Brain microvascular endothelial cell (primary cell): ENCODE data around the gene VDR.

ENCODE experiments used
- DNase-seq: peaks from one replicate; pipeline ENCODE4 v3.0.0-alpha.2; 2020
- H3K27ac ChIP-seq: fragments of 250-450 bp; sonication (Bioruptor Pico); 2 replicates; pipeline ENCODE4 v1.5.1; 2020; ENCODE audit warnings: mild to moderate bottlenecking, moderate library complexity
- H3K27me3 ChIP-seq: fragments of 250-450 bp; sonication (Bioruptor Pico); replicated peaks from 2 replicates; pipeline ENCODE4 v1.5.1; 2020; ENCODE audit warnings: mild to moderate bottlenecking
- H3K36me3 ChIP-seq: fragments of 250-450 bp; sonication (Bioruptor Pico); replicated peaks from 2 replicates; pipeline ENCODE4 v1.5.1; 2020; ENCODE audit warnings: mild to moderate bottlenecking
- H3K4me3 ChIP-seq: 2 replicates; pipeline ENCODE4 v1.5.1; 2011; ENCODE audit warnings: low read depth, mild to moderate bottlenecking, control low read depth, low read length, moderate library complexity
- in situ Hi-C: cut with HindIII; loops from 2 replicates; pipeline ENCODE4 v1.10.0; 2017; ENCODE audit warnings: low sequenced_read_pairs, low pct_ligation_motif_present
- TF ChIP-seq, protein P1 (sequence below): IDR thresholded peaks from 2 replicates; pipeline ENCODE4 v1.5.1; 2011; ENCODE audit warnings: low read depth, mild to moderate bottlenecking, moderate library complexity, low read length, control low read depth, inconsistent platforms; ENCODE audit errors: missing control alignments

The VDR gene

DNA sequence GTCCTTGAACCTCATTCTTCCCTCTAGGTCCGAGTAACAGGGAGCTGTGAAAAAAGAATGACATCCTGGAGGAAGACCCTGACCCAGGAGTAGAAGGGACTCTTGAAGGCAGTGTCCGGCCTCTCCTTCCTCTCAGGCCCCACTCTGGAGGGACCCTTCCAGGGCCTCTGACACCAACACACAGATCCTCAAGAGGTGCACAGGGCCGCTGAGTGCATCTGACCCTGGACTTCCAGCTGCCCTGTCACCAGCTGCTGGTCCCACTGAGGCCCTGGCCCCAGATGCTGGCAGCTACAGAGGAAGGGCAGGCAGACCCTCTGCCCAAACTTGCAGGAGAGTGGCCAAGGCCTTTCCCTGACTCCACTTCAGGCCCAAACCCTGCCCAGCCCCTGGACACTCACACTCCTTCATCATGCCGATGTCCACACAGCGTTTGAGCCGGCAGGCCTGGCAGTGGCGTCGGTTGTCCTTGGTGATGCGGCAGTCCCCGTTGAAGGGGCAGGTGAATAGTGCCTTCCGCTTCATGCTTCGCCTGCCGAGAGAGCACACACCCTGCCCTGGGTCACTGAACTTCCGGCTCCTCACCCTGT is 40.1 kb downstream of the VDR start:
- TF ChIP-seq, protein P1, sequence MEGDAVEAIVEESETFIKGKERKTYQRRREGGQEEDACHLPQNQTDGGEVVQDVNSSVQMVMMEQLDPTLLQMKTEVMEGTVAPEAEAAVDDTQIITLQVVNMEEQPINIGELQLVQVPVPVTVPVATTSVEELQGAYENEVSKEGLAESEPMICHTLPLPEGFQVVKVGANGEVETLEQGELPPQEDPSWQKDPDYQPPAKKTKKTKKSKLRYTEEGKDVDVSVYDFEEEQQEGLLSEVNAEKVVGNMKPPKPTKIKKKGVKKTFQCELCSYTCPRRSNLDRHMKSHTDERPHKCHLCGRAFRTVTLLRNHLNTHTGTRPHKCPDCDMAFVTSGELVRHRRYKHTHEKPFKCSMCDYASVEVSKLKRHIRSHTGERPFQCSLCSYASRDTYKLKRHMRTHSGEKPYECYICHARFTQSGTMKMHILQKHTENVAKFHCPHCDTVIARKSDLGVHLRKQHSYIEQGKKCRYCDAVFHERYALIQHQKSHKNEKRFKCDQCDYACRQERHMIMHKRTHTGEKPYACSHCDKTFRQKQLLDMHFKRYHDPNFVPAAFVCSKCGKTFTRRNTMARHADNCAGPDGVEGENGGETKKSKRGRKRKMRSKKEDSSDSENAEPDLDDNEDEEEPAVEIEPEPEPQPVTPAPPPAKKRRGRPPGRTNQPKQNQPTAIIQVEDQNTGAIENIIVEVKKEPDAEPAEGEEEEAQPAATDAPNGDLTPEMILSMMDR: no peak
- H3K27ac ChIP-seq: no peak overlapping the region
- in situ Hi-C loops: no loop called here
- peaks cover 7% of the 10 kb centered on the region for H3K36me3 ChIP-seq
- no peak overlapping the region for H3K4me3 ChIP-seq
- DNase-seq: no peak
- no peaks in the 10 kb centered on the region for H3K27me3 ChIP-seq

GRCh38 chr12:47863985-47864384 is 40.8 kb downstream of the VDR start:
- DNase-seq: no peak
- Histone ChIP-seq H3K27me3 (no peaks in the 10 kb centered on the region), H3K27ac (no peak overlapping the region), H3K4me3 (no peak overlapping the region), H3K36me3 (peaks cover 7% of the 10 kb centered on the region)
- TF ChIP-seq, protein P1: no peak
- in situ Hi-C loops: no loop called here

DNA sequence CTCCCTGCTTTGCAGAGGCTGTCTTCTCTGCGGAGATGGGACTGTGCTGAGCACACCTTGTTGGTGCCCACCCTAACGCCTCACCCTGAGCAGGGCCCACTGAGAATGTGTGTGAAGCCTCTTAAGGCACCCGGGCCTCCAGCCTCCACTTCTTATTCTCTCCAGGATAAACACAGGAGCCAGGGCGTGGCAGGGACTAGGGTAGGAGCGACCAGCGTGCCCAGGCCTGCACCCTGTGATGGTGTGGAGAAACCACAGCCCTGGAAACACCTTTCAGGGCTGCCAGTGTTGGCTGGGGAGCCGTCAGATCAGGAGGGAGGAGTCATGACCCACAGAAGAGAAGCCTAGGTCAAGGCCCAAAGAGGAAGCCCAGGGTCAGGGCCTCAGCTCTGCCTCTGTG is 41.3 kb downstream of the VDR start:
- TF ChIP-seq, protein P1: no peak
- no peak overlapping the region for H3K4me3 ChIP-seq
- no peaks in the 10 kb centered on the region for H3K27me3 ChIP-seq
- no peak for DNase-seq
- in situ Hi-C loops: no loop called here
- H3K36me3 ChIP-seq: peaks cover 7% of the 10 kb centered on the region
- H3K27ac ChIP-seq: no peak overlapping the region

GRCh38 chr12:47862881-47863280 is 41.9 kb downstream of the VDR start:
- TF ChIP-seq, protein P1: no peak
- in situ Hi-C loops: no loop called here
- no peak for DNase-seq
- Histone ChIP-seq H3K27me3 (no peaks in the 10 kb centered on the region), H3K4me3 (no peak overlapping the region), H3K36me3 (peaks cover 7% of the 10 kb centered on the region), H3K27ac (no peak overlapping the region)

DNA sequence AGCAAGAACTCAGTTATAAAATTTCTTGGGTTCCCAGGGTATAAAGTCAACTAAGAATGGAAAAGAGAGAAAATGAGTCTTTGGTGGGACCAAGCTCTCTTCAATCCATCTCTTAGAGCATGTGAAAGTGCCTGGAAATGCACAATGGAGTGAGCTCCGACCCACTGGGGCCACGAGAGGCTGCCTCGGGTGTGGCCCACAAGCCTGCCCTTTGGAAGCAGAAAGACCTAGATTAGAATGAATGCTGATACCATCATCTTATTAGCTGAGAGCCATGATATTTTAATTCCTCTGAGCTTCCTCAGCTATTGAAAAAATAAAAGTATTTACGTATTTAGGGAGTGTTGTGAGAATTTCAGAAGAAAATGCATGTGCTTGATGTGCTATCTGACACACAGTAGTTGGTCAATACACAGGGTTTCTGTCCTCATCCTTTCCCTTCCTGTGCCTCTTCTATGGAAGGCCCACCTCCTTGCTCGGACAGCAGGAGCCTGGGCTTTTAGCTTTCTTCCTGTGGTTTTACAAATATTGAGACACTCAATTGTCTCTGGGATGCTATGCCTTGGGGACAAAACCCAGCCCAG is 42.5 kb downstream of the VDR start:
- DNase-seq: no peak
- in situ Hi-C loops: no loop called here
- TF ChIP-seq, protein P1: no peak
- Histone ChIP-seq H3K4me3 (no peak overlapping the region), H3K27ac (no peak overlapping the region), H3K27me3 (no peaks in the 10 kb centered on the region), H3K36me3 (peaks cover 7% of the 10 kb centered on the region)

DNA sequence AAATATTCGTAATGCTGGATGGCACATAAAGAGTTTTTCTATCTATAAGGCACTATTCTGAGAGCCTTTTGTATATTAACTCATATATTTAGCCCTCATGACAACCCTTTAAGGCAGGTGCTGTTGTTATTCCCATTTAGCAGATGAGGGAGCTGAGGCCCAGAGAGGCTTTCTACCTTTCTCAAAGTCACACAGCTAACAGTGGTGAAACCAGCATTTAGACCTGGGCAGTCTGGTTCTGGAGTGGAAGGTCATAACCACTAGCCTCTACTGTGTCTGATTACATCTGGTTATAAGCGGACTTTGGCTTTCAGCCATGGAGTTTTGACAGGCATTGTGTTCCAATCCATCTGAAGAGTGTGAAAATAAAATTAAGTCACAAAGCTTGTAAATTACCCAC is 43.9 kb downstream of the VDR start:
- TF ChIP-seq, protein P1: no peak
- DNase-seq: no peak

More for the DNA sequence above, 43.9 kb downstream of the VDR start:
- Histone ChIP-seq H3K27me3 (no peaks in the 10 kb centered on the region), H3K4me3 (no peak overlapping the region), H3K36me3 (peaks cover 12% of the 10 kb centered on the region), H3K27ac (no peak overlapping the region)
- in situ Hi-C loops: no loop called here
